Lower lobe of right lung (tissue), 2 donors: ENCODE results near the gene NYAP1. TPM values are rescaled to one million over a fixed set of nuclear protein-coding genes. Genes with fewer than 3 reads are reported as not detected.

Experiments
- ATAC-seq, 2 donors: fragments of 200-7000 bp; cut with Tn5 transposase; one replicate each; pipeline ENCODE4 v1.9.1; 2020 to 2022; ENCODE audit warnings: mild to moderate bottlenecking in 2 of 2, moderate library complexity in 2 of 2
- DNase-seq: peaks from one replicate; pipeline ENCODE4 v3.0.0-alpha.2; 2020
- H3K27ac ChIP-seq: fragments of 200-600 bp; one replicate; pipeline ENCODE4 v1.8.0; 2022
- H3K27me3 ChIP-seq: fragments of 200-600 bp; one replicate; pipeline ENCODE4 v1.8.0; 2022; ENCODE audit warnings: low read depth
- H3K36me3 ChIP-seq: fragments of 200-600 bp; one replicate; pipeline ENCODE4 v1.8.0; 2022; ENCODE audit warnings: mild to moderate bottlenecking
- H3K4me1 ChIP-seq: fragments of 200-600 bp; one replicate; pipeline ENCODE4 v1.8.0; 2022
- H3K4me3 ChIP-seq: fragments of 200-600 bp; one replicate; pipeline ENCODE4 v1.8.0; 2022; ENCODE audit warnings: mild to moderate bottlenecking
- H3K9me3 ChIP-seq: fragments of 200-600 bp; one replicate; pipeline ENCODE4 v1.8.0; 2022
- intact Hi-C: fragments of 100-400 bp; cut with DNase I; formaldehyde crosslinking; loops from one replicate; pipeline ENCODE4 v1.11.0; 2022
- total RNA-seq: library from RNA; stranded (reverse); fragmentation: NEBNext Ultra II Directional; extraction: Animal tissue kit (Norgen Biotek cat#: 25700); gene quantifications from one replicate; pipeline ENCODE4 v1.2.1, GENCODE V29; 2021
- TF ChIP-seq, protein P1 (sequence below): fragments of 200-600 bp; IDR thresholded peaks from one replicate; pipeline ENCODE4 v1.8.0; 2022; ENCODE audit warnings: antibody characterized with exemption, mild to moderate bottlenecking
- donor health status: DM: no; HTN: yes; CAD: no; lungs with severe emphysema.

Gene NYAP1
- total RNA-seq, 1 donor from 2014 or later: 1.1 TPM

DNA sequence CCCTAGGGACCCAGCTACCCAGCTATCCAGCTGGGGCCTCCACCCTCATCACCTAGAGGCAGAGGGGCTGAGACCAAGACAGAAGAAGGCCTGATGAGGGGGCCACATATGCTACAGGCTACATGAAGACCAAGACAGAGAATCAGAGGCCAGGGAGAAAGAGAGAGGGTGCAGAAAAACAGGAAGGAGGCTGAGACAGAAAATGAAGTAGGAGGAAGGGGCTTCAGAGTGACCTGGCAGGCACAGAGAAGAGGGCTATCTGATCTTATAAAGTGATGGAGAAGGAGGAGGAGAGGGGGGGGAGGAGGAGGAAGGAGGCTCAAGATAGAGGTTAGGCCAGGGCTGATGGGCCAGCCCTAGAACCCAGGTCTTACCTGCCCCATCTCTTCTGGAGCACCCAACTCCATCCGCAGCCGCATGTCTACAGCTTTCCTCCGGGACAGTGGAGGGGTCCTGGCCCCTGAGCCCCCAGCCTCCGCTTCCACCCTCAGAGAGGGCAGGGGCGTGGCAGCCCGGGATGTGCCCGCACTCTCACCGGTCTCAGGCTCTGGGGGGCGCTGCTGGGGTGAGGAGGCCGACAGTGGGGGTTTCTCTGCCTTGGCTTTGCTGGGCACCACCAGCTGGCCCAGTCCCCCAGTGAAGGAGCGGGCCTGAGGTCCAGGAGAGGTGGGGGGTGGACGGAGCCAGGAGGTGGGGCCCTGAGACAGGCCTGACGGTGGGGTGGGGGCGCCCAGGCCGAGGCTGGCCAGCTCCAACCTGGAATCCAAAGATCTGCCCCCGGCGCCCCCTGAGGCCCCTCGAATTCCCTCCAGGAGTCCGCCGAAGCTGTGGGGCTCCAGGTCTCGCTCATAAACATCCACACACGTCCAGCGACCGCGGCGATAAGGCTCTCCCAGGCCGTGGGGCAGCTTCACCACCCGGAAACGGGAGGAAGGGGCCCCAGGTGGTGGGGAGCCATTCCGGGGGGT is 6.5 kb upstream of the NYAP1 start:
- Histone ChIP-seq H3K36me3 (peaks cover 28% of the 10 kb centered on the region), H3K4me3 (peak overlapping the region; percentile 82), H3K9me3 (no peaks in the 10 kb centered on the region), H3K4me1 (peaks cover 53% of the 10 kb centered on the region), H3K27ac (peak overlapping the region; percentile 69), H3K27me3 (no peaks in the 10 kb centered on the region)
- intact Hi-C loops: no loop called here
- DNase-seq (no peak), ATAC-seq (no peak)
- TF ChIP-seq, protein P1, sequence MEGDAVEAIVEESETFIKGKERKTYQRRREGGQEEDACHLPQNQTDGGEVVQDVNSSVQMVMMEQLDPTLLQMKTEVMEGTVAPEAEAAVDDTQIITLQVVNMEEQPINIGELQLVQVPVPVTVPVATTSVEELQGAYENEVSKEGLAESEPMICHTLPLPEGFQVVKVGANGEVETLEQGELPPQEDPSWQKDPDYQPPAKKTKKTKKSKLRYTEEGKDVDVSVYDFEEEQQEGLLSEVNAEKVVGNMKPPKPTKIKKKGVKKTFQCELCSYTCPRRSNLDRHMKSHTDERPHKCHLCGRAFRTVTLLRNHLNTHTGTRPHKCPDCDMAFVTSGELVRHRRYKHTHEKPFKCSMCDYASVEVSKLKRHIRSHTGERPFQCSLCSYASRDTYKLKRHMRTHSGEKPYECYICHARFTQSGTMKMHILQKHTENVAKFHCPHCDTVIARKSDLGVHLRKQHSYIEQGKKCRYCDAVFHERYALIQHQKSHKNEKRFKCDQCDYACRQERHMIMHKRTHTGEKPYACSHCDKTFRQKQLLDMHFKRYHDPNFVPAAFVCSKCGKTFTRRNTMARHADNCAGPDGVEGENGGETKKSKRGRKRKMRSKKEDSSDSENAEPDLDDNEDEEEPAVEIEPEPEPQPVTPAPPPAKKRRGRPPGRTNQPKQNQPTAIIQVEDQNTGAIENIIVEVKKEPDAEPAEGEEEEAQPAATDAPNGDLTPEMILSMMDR: peak; percentile 13

DNA sequence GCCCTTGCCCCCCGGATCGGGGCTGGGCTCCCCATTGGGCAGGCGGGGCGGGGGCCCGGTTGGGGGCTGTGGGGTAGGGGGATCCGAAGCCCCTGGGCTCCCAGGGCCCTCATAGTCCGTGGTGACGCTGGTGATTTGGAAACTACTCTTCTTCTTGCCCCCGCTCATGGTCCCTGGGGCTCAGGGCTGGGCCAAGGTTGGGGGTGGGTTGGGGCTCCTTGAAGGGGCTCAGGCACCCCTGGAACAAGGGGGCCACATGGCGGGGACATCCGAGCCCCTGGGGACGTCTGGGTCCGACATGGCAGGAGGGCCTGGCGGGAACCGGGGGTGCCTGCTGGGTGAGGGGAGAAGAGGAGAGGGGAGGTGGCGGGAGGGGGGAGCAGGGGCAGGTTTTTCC is 5.9 kb upstream of the NYAP1 start:
- Histone ChIP-seq H3K4me1 (peaks cover 54% of the 10 kb centered on the region), H3K9me3 (no peaks in the 10 kb centered on the region), H3K4me3 (peak overlapping the region; percentile 82), H3K27me3 (no peaks in the 10 kb centered on the region), H3K27ac (peak overlapping the region; percentile 69), H3K36me3 (peaks cover 28% of the 10 kb centered on the region)
- DNase-seq (no peak), ATAC-seq (no peak)
- TF ChIP-seq, protein P1: no peak
- intact Hi-C loops: no loop called here

DNA sequence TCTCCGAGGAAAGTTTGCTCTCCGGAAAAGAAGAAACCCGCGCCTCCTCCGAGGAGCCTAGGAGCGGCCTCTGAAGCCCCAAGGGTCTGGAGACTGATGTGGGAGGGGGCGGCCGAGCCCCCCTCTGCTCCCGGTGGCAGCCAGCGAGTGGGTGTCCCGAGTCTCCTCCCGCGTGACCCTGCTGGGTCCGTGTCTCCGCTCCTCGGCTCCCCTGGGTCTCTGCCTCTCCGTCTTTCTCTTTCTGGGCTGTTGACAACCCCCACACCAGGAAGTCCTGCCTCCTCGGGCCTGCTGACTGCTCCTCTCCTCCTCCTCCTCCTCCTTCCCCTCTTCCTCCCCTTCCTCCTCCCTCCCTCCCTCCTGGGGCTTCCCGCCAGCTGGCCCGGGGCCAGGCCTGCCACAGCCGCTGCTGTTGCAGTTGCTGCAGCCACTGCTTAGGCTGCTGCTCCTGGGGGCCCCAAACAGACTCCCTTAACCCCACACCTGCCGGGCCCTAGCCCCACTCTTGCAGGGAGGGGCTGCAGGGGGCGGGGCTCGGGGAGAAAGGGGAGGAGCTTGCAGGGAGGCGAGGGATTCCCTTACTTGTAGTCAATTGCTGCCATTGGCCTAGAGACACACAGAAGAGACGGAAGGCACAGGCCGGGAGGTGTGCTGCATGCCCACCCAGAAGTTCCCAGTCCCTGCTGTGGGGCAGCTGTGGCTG is 4.6 kb upstream of the NYAP1 start, which contains the start of gene TSC22D4:
TSC22D4 (minus strand) TSS at position 257 of the 703 bp plus-strand sequence. CDS start 1,176 bp downstream, outside the sequence.
- peaks cover 15% of the 10 kb centered on the region for H3K36me3 ChIP-seq
- H3K4me3 ChIP-seq: peak within 1 kb of the TSS; percentile 82
- TF ChIP-seq, protein P1: no peak
- DNase-seq: peak; percentile 93
- H3K4me1 ChIP-seq: peaks cover 48% of the 10 kb centered on the region
- peak; percentile 94 to 95 for ATAC-seq
- no peaks in the 10 kb centered on the region for H3K27me3 ChIP-seq
- H3K27ac ChIP-seq: peak within 1 kb of the TSS; percentile 86
- no peaks in the 10 kb centered on the region for H3K9me3 ChIP-seq
- intact Hi-C loops: no loop called here

DNA sequence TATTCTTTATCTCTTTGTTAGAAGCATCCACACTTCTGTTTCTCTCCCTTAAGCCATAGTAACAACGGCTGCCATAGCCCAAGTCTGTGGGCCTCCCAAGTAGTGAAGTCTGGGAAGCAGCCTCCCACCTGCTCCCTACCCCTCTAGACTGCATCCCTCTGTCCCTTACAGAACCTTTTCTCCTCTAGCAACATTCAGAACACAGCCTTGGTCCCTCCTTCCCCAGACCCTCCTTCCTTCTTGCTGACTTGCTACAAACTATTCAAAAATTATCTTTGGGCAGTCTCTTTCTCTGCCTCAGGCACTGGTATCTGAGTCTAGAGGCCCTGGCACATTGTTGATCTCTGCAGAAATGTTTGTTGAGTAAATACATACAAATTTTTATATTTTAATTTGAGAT is 2.3 kb upstream of the NYAP1 start:
- ATAC-seq: no peak
- Histone ChIP-seq H3K9me3 (no peaks in the 10 kb centered on the region), H3K27ac (no peak overlapping the region), H3K36me3 (peaks cover 4% of the 10 kb centered on the region), H3K4me1 (peaks cover 34% of the 10 kb centered on the region), H3K27me3 (no peaks in the 10 kb centered on the region), H3K4me3 (no peak overlapping the region)
- intact Hi-C loops: no loop called here
- TF ChIP-seq, protein P1: no peak
- no peak for DNase-seq

DNA sequence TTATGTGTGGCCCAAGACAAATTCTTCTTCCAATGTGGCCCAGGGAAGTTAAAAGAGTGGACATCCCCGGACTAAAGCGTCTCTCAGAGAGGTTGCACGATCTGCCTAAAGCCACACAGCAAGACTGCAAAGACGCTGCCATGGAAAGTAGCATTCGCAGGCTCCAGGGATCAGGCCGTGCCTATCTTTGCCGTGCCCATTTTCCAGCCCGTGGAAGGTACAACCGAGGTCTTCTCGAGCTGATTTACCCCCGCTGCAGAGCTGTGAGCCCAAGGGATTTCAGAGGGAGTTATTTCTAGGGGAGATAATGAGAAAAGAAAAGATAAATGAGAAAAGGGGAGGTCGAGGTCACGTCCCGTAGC is 1.0 kb upstream of the NYAP1 start:
- intact Hi-C loops: no loop called here
- H3K4me1 ChIP-seq: peaks cover 22% of the 10 kb centered on the region
- no peak for DNase-seq
- TF ChIP-seq, protein P1: no peak
- ATAC-seq: no peak
- H3K27me3 ChIP-seq: no peaks in the 10 kb centered on the region
- H3K9me3 ChIP-seq: no peaks in the 10 kb centered on the region
- no peaks in the 10 kb centered on the region for H3K36me3 ChIP-seq
- peak overlapping the region; percentile 63 for H3K4me3 ChIP-seq
- H3K27ac ChIP-seq: no peak overlapping the region
